K562 (cell line): Measurements from ENCODE around the gene CPLX1. TPM values are rescaled to one million over a fixed set of nuclear protein-coding genes. Genes with fewer than 3 reads are reported as not detected.

Experiments used
- ATAC-seq: fragments of 200-7000 bp; cut with Tn5 transposase; 3 replicates; pipeline ENCODE4 v1.9.1; 2020; ENCODE audit warnings: moderate library complexity
- BruUV-seq: library from RNA; stranded (reverse); fragments of 400-500 nt; replicated peaks from 2 replicates; lab custom pipeline; 2021; lab: Mats Ljungman, UMichigan
- CTCF ChIA-PET: fragments of 300-600 bp; formaldehyde crosslinking; extraction: SDS; loops from one replicate; lab custom pipeline; 2021; ENCODE audit warnings: low intra/inter-chr PET ratio; lab: Yijun Ruan, JAX
- POLR2A ChIA-PET: fragments of 300-600, 350-650 bp; sonication (Branson Sonifier 250); formaldehyde crosslinking; extraction: SDS; loops from one replicate; lab custom pipeline; 2021; ENCODE audit warnings: antibody characterized with exemption, inconsistent platforms; lab: Yijun Ruan, JAX
- DNase-seq, 4 experiments: peaks; one replicate each; pipeline versions ENCODE4 v3.0.0 to v3.0.0-alpha.2; 2011 to 2018; ENCODE audit warnings: low spot score in 3 of 4, mixed read lengths in 3 of 4; ENCODE audit errors: extremely low read depth in 1 of 4
- FAIRE-seq: peaks from 2 replicates; lab custom pipeline; 2011; peaks lifted over from hg19 to GRCh38; lab: Jason Lieb, UNC
- H2AFZ ChIP-seq: 2 replicates; pipeline ENCODE4 v1.6.0; 2011; ENCODE audit warnings: low read depth, low read length, control low read depth, inconsistent platforms
- H3K27ac ChIP-seq: fragments of 200-600 bp; 3 replicates; pipeline ENCODE4 v1.8.0; 2011; ENCODE audit warnings: low read depth, mild to moderate bottlenecking, control low read depth, inconsistent platforms, low read length, moderate library complexity, mixed read lengths; ENCODE audit errors: extremely low read depth
- H3K27me3 ChIP-seq, 2 experiments: fragments of 300-600 bp in 1 of 2; 2 replicates in 1 of 2; 3 replicates in 1 of 2; pipeline versions ENCODE4 v1.6.0 to v1.8.0; 2011; ENCODE audit warnings: inconsistent platforms in 2 of 2, low read length in 2 of 2, mild to moderate bottlenecking in 1 of 2, mixed read lengths in 1 of 2, moderate library complexity in 1 of 2; ENCODE audit not compliant: control insufficient read depth in 2 of 2, insufficient read depth in 2 of 2
- H3K36me3 ChIP-seq: fragments of 300-600 bp; 3 replicates; pipeline ENCODE4 v1.8.0; 2011; ENCODE audit warnings: mild to moderate bottlenecking, low read length, inconsistent platforms; ENCODE audit not compliant: control insufficient read depth, insufficient read depth
- H3K4me1 ChIP-seq, 2 experiments: fragments of 200-600 bp in 1 of 2; replicated peaks in 1 of 2; 2 replicates in 1 of 2; 3 replicates in 1 of 2; pipeline versions ENCODE4 v1.5.1 to v1.8.0; 2011; ENCODE audit warnings: inconsistent platforms in 2 of 2, low read length in 2 of 2, mild to moderate bottlenecking in 1 of 2, mixed read lengths in 1 of 2, moderate library complexity in 1 of 2; ENCODE audit not compliant: control insufficient read depth in 2 of 2, insufficient read depth in 2 of 2
- H3K4me2 ChIP-seq: 2 replicates; pipeline ENCODE4 v1.6.1; 2011; ENCODE audit warnings: low read length, control low read depth, inconsistent platforms, mixed read lengths; ENCODE audit not compliant: insufficient read depth
- H3K4me3 ChIP-seq: fragments of 200-600 bp; sonication (generic), shearing (Covaris generic); 2 replicates; pipeline ENCODE4 v1.5.1; 2016; ENCODE audit warnings: control low read depth, inconsistent platforms
- H3K79me2 ChIP-seq: fragments of 200-600 bp; 3 replicates; pipeline ENCODE4 v1.8.0; 2011; ENCODE audit warnings: low read length, inconsistent platforms; ENCODE audit not compliant: control insufficient read depth, insufficient read depth
- H3K9ac ChIP-seq, 2 experiments: 2 replicates each; pipeline versions ENCODE4 v1.6.0 to v1.6.1; 2011; ENCODE audit warnings: low read depth in 2 of 2, low read length in 2 of 2, control low read depth in 1 of 2, inconsistent platforms in 1 of 2, mild to moderate bottlenecking in 1 of 2, mixed read lengths in 1 of 2; ENCODE audit not compliant: insufficient read depth in 1 of 2
- H3K9me1 ChIP-seq: one replicate; pipeline ENCODE4 v1.6.0; 2011; ENCODE audit warnings: inconsistent platforms, mild to moderate bottlenecking, low read length, moderate library complexity; ENCODE audit not compliant: control insufficient read depth, insufficient read depth
- H3K9me3 ChIP-seq: replicated peaks from 2 replicates; pipeline ENCODE4 v1.5.1; 2011; ENCODE audit warnings: low read depth, low read length, inconsistent platforms; ENCODE audit not compliant: control insufficient read depth, insufficient read depth
- H4K20me1 ChIP-seq: replicated peaks from 2 replicates; pipeline ENCODE4 v1.6.1; 2011; ENCODE audit warnings: low read length, inconsistent platforms, mixed read lengths; ENCODE audit not compliant: control insufficient read depth, insufficient read depth
- BACH1 ChIP-seq: fragments of 200-800 bp; sonication (Bioruptor generic); IDR thresholded peaks from 2 replicates; pipeline ENCODE4 v1.6.1; 2016; ENCODE audit warnings: missing genetic modification characterization, missing compliant biosample characterization
- BCLAF1 ChIP-seq, 2 experiments: fragments of 450-650 bp in 1 of 2; IDR thresholded peaks; 2 replicates each; pipeline ENCODE4 v1.6.1; 2011 to 2017; ENCODE audit warnings: low read depth in 2 of 2, antibody characterized with exemption in 1 of 2, borderline replicate concordance in 1 of 2, low read length in 1 of 2, mild to moderate bottlenecking in 1 of 2, mixed read lengths in 1 of 2; ENCODE audit not compliant: control insufficient read depth in 1 of 2
- CREM ChIP-seq: IDR thresholded peaks from 2 replicates; pipeline ENCODE4 v1.6.1; 2014; ENCODE audit warnings: antibody characterized with exemption, low read depth
- EGR1 ChIP-seq: fragments of 450-650 bp; conservative IDR thresholded peaks from 2 replicates; pipeline ENCODE4 v1.6.1; 2017; ENCODE audit warnings: mild to moderate bottlenecking
- ETV5 ChIP-seq: sonication (generic); formaldehyde crosslinking; IDR thresholded peaks from 2 replicates; pipeline ENCODE4 v1.4.0; 2020; ENCODE audit warnings: low read depth, mild to moderate bottlenecking, missing genetic modification reagents
- GATAD2B ChIP-seq: fragments of 450-650 bp; IDR thresholded peaks from 2 replicates; pipeline ENCODE4 v1.6.1; 2017; ENCODE audit warnings: mild to moderate bottlenecking, borderline replicate concordance
- MAFF ChIP-seq: IDR thresholded peaks from 2 replicates; pipeline ENCODE4 v1.6.1; 2012; ENCODE audit warnings: low read length, improper control_type of control experiment
- MYBL2 ChIP-seq, 2 experiments: fragments of 450-650 bp in 1 of 2; sonication (generic) in 1 of 2; formaldehyde crosslinking in 1 of 2; IDR thresholded peaks; 2 replicates each; pipeline versions ENCODE4 v1.6.1 to v1.8.1; 2017 to 2022; ENCODE audit warnings: borderline replicate concordance in 1 of 2, inconsistent platforms in 1 of 2, low read depth in 1 of 2, mild to moderate bottlenecking in 1 of 2, missing genetic modification reagents in 1 of 2, moderate library complexity in 1 of 2
- NRF1 ChIP-seq, 2 experiments: fragments of 450-650 bp; IDR thresholded peaks in 1 of 2; conservative IDR thresholded peaks in 1 of 2; 2 replicates each; pipeline ENCODE4 v1.6.1; 2014; ENCODE audit warnings: mild to moderate bottlenecking in 2 of 2
- PHF21A ChIP-seq: fragments of 450-650 bp; IDR thresholded peaks from 2 replicates; pipeline ENCODE4 v1.6.1; 2017; ENCODE audit warnings: low read depth, borderline replicate concordance
- TARDBP ChIP-seq: fragments of 450-650 bp; IDR thresholded peaks from 2 replicates; pipeline ENCODE4 v1.6.1; 2016
- ZNF165 ChIP-seq: fragments of 250-450 bp; sonication (Bioruptor Pico); IDR thresholded peaks from 2 replicates; pipeline ENCODE4 v1.4.0; 2020; ENCODE audit warnings: borderline replicate concordance
- ZNF512 ChIP-seq: IDR thresholded peaks from 2 replicates; pipeline ENCODE4 v1.6.1; 2016; ENCODE audit warnings: missing genetic modification characterization, missing compliant biosample characterization
- WGBS: fragments of 100-300 bp; shearing (Covaris generic); methylation state at CpG from one replicate; pipeline ENCODE4 v1.1.6; 2016; ENCODE audit warnings: low coverage, mixed read lengths; ENCODE audit not compliant: insufficient coverage; ENCODE audit errors: missing lambda C conversion rate; 5-methylcytosine and 5-hydroxymethylcytosine counted together
- in situ Hi-C: fragments of 300-500 bp; cut with MboI; formaldehyde crosslinking; loops from 4 replicates; pipeline ENCODE4 v1.15.0; 2018; ENCODE audit warnings: inconsistent platforms, mixed read lengths
- intact Hi-C: fragments of 100-400 bp; cut with micrococcal nuclease; formaldehyde crosslinking; loops from 2 replicates; pipeline ENCODE4 v1.14.2; 2022
- polyA plus RNA-seq, 8 experiments: library from polyadenylated mRNA; depleted of rRNA in 4 of 8; stranded (reverse) in 5 of 8; unstranded in 3 of 8; fragments of >200 nt; fragmentation: Nextera tagmentation in 2 of 8; fragmentation: Illumina TruSeq in 1 of 8; extraction: Ambion mirVana in 2 of 8; extraction: Trizol in 1 of 8; gene quantifications; 2 replicates each; pipeline versions ENCODE4 v1.2.1 to v1.2.3, GENCODE V29; 2011 to 2014; ENCODE audit warnings: inconsistent platforms in 1 of 8, missing spikeins in 1 of 8
- total RNA-seq, 7 experiments: library from RNA; depleted of rRNA in 6 of 7; stranded (reverse); fragments of >200 nt in 6 of 7; fragmentation: Illumina TruSeq in 2 of 7; extraction: Trizol in 2 of 7; gene quantifications; 2 replicates each; pipeline versions ENCODE4 v1.2.1 to v1.2.3, GENCODE V29; 2011 to 2021; ENCODE audit warnings: low replicate concordance in 1 of 7

The CPLX1 gene
- total and polyA plus RNA-seq, 9 of the 15 experiments (the other 6 are each of a cell fraction or from before 2014, with no cell fraction given), result 0.03 to 3.3 (median 0.17) TPM; not detected in 2

- no peak for TF ChIP-seq TARDBP
- TF ChIP-seq CREM, result no peak
- TF ChIP-seq GATAD2B, result no peak
- TF ChIP-seq PHF21A, result no peak
- TF ChIP-seq ZNF512 (tag), result no peak
- TF ChIP-seq ZNF165 (CRISPR knock-in tag), result no peak
- no peak for TF ChIP-seq BACH1
- TF ChIP-seq ETV5 (CRISPR knock-in tag), result no peak
- 0 out of 4 replicates have a peak, but pooled peaks of 1 of the 2 experiments have one; percentile 11 for TF ChIP-seq NRF1 (conservative IDR thresholded peaks at IDR 0.05 in 1 of 2, IDR thresholded peaks at IDR 0.05 in 1 of 2)
- 0 out of 2 replicates have a peak, but pooled peaks have one; percentile 17 for TF ChIP-seq EGR1
- TF ChIP-seq MYBL2 (IDR thresholded peaks at IDR 0.05; ENCODE audit: low read depth), result no peak
- TF ChIP-seq MYBL2 (CRISPR knock-in tag; IDR thresholded peaks at IDR 0.05; ENCODE audit: borderline replicate concordance), result no peak
- no peak for TF ChIP-seq BCLAF1 (IDR thresholded peaks at IDR 0.05; ENCODE audit: borderline replicate concordance in 1 of 2, control insufficient read depth in 1 of 2, low read depth in 2 of 2, low read length in 1 of 2)
- TF ChIP-seq MAFF, result no peak
- no peak overlapping the region for H2AFZ ChIP-seq
- DNase-seq (no peak), ATAC-seq (peak; percentile 64), FAIRE-seq (no peak)
- CTCF ChIA-PET, result no interaction called here
- BruUV-seq, result no TSS peak
- in situ Hi-C loops (no loop called here), intact Hi-C loops (no loop called here)
- no peaks in the 10 kb centered on the region for H3K36me3 ChIP-seq
- H3K9me3 ChIP-seq, result no peaks in the 10 kb centered on the region
- no peak overlapping the region for H3K27ac ChIP-seq
- no peaks in the 10 kb centered on the region for H3K79me2 ChIP-seq
- 15% methylated on average over 21 of the region's 30 CpGs for WGBS
- H3K9me1 ChIP-seq, result no peaks in the 10 kb centered on the region
- no peak overlapping the region for H3K4me2 ChIP-seq
- POLR2A ChIA-PET, result interaction anchor here (0.6 kb wide), 1 partner anchor 39 kb away, joined by 4 read pairs; no protein-coding TSS in a partner anchor
- H4K20me1 ChIP-seq, result no peaks in the 10 kb centered on the region
- H3K4me3 ChIP-seq, result no peak overlapping the region
- peaks cover 0 to 12% of the 10 kb centered on the region in 2 experiments; a peak in 2 of 5 replicates for H3K4me1 ChIP-seq
- peaks cover 17 to 43% of the 10 kb centered on the region in 2 experiments for H3K27me3 ChIP-seq
- no peak overlapping the region for H3K9ac ChIP-seq
Measured at GRCh38 chr4:808860-809570, 16.9 kb downstream of the CPLX1 start.
